Activated CD8-positive, alpha-beta memory T cell treated with anti-CD3 and anti-CD28 coated beads for 24 hours (primary cell): Measurements from ENCODE around the gene SPECC1.
"Not testable (repeated sequence)": the region's sequence is repeated elsewhere in the genome, so short reads cannot be mapped to it uniquely, and the experiment has no call there.

Experiments used
- DNase-seq: peaks from one replicate; pipeline ENCODE4 v3.0.0-alpha.2; 2020

The SPECC1 gene

DNA sequence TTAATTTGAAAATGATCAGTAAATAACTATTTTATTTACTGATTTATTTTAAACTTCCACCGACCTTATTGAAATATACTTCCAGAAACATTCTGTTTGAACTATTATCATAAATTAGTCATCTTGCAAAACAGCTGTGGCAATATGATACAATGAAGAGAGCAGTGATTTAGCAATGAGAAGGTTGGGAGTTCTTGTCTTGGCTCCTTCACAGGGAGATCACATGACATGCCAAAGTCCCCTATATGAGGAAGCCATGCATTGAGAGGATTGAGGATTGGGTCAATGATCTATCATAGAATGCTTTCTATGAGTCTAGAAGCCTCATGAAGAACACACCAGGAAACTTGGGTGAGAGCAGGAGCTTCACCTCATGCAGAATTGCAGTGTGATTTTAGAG is 235.5 kb downstream of the SPECC1 start:
- no peak for DNase-seq

DNA sequence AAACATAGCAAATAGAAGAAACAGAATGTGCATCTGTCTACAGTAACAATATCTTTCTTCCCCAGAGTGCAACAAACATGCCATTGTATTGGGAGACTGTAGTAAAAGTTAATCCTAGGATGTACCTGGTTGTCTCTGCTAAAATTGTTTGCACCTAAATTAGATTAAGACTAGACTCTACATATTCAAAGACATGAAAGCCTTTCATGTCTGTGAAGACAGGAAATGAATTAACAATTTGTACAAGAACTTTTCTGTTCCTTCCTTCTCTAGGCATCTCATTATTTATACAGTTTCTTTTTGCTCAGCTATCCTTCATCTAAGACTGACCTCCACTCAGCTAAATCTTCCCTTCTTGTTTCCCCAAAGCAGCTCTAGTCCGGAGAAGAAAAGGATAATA is 237.5 kb downstream of the SPECC1 start:
- DNase-seq: no peak

DNA sequence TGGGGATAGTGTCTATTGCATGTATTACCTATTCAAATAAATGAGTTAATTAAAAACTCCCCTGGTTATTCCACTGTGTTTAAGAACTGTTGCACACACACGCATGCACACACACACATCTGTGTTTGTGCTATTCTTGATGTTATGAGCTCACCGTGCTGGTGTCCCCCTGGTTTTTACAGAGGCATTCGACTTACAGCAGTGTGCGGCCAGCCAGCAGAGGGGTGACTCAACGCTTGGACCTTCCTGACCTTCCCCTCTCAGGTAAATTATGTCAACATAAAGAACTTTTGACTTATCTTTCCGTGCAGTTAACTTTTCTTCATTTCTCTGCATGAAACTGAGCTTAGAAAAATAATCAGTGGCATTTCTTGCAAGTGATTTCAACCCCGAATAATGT is 244.2 kb downstream of the SPECC1 start:
- DNase-seq: no peak

DNA sequence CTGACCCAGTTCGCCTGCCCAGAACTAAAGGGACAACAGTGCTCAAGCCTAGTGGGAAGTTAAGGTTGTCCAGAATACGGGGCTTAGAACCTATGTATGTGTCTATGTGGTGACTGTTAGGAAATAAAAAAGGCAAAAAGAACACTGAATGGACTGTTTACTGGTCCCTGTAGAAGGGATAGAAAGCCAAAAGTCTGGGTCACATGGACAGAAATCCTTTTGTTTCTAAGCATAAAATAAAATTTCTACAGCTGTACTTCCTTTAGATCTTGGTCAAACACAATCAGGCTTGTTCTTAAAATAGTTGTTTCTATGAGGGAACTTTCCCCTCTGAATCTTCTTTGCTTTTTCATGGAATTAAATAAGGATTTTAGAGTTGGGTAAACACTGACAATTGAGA is 245.4 kb downstream of the SPECC1 start:
- DNase-seq: no peak

DNA sequence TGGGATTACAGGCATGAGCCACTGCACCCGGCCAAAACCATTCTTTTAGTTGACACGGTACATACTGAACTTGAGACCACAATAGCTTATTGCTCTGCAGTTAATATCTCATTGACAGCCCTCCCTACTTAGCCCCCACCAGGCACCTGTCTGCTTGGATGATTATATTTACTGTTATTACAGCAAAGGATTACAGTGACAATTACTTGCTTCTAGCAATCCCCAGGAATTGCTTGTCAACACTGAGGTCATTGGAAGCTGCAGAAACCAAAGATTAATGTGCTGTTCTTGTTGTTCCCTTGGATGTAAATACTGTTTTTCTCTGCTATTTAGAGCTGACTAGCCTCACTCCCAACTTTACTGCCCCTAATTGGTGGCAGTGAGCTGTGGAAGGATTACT is 247.0 kb downstream of the SPECC1 start:
- DNase-seq: no peak

DNA sequence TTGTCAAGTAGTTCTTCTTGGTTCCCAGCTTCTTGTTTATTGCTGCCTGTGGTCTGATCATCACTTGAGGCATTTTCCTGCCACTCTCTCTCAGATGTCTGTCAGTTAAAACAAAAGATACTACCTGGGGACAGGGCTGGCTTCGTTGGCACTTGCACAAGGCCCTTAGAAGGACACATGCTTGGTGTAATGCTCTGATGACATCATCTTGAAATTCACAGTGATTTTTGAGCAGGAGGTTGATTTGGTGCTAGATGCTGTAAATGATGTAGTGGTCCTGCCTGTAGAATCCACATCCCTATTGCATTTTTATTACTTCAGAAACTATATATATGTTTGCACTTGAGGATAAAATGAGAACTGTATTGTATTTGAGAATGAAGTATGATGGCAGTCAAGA is 247.8 kb downstream of the SPECC1 start:
- DNase-seq: no peak

DNA sequence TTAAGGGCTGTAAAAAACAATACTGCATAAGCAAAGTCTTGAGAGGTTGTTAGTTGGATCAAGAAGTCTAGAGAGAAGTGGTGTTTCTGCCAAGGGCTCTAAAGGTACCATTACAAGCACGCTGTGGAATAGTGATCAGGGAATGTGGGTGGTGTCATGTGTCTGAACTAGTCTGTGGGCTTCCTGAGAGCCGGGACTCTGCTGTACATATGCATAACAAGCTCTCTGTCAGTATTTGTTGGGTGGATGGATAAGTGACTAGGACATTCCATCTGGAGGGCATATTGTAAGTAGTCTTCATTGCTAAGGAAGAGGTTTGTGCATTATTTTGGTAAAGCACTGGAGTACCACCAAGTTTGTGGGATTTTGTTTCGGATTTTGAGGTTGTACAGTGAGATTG is 248.6 kb downstream of the SPECC1 start:
- DNase-seq: no peak

DNA sequence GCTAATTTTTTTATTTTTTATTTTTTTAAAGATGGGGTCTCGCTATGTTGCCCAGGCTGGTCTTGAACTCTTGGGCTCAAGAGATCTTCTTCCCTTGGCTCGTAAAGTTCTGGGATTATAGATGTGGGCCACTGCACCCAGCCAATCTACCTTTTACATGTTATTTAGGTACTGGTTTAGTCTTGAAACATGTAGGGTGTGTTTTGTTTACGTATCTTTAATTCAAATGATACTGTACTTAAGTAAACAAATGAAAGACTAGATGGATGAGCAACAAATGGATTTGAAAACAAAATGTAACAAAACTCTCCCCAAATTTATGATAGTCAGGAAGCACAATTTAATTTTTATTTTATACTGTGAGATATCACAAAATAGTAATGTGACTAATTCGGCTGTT is 250.5 kb downstream of the SPECC1 start:
- no peak for DNase-seq

DNA sequence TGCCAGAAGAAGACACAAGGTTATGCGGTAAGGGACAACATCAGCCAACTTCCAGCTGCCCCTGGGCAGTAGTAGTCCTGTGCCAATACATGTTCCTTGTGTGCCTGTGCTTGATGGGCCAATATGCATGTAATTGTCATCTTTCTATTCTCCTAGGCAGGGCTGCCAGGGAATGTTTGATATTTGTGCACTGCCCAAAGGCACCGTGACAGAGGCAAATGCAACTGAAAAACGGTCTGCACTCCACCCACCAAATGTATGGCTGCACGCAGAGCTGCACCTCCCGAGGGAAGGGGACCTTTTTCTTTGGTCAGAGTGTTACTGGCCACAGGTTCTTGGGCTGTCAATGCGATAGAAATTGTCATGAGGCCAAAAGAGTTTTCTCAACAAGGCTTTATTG is 251.1 kb downstream of the SPECC1 start:
- DNase-seq: no peak

DNA sequence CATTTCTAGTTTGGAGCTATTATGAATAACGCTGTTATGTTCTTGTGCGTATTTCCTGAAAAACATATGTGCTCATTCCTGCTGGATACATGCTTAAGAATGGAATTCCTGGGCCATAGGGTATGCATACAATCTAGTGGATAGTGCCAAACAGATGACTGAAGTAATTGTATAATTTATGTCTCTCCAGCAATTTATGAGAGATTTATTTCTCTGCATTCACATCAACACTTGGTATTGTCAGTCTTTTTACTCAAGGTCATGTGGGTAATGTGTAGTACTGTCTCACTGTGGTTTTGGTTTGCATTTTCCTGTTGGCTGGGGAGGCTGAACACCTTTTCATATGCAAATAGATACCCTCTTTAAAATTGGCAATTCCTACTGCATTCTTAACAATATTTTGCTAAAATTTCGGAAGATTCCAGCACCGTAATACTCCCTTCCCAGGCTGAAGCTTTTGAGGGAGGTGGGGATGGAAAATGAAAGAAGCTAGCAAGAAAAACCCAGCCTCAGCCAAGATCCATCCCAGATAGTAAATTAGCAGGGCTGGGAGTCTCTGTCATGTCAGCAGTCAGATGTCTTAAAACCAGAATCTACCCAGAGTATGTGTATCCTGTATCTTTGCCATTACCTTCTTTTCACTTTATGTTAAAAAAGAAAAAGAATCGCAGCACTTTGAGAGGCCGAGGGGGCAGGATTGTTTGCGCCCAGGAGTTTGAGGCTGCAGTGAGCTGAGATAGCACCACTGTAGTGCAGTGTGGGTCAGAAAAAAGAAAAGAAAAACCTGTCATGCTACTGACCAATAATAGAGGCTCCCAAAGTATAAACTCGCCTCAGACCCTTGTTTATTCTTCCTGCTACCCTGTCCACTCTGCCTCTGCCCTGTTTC is 253.3 kb downstream of the SPECC1 start:
- no peak for DNase-seq

DNA sequence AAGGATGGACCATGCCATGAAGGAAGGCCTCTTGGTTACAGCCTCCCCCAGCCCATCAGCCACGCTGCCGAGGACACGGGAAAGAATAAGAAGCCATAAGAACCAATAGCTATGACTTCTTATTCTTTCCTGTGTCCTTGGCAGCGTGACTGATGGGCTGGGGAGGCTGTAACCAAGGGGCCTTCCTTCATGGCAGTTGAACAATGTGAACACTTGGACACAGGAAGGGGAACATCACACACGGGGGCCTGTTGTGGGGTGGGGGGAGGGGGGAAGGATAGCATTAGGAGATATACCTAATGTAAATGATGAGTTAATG is 253.9 kb downstream of the SPECC1 start:
- DNase-seq: not testable (repeated sequence)

DNA sequence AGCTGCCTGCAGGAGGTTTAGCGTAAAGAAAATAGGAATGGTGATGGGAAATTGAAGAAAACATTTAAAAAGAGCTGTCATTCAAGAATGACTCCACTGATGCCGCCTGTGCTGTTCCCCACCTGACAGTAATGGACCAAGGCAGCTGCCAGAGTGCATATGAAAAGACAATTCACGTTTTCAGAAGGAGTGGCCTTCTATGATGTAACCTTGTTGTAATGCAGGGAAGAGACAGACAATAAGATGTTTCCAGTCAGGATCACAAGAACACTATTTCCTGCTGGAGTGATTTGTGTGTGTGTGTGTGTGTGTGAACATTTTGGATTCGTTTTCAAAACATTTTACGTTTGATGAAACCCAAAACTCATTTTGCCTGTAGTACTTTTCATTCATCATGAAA is 254.4 kb downstream of the SPECC1 start:
- DNase-seq: no peak

DNA sequence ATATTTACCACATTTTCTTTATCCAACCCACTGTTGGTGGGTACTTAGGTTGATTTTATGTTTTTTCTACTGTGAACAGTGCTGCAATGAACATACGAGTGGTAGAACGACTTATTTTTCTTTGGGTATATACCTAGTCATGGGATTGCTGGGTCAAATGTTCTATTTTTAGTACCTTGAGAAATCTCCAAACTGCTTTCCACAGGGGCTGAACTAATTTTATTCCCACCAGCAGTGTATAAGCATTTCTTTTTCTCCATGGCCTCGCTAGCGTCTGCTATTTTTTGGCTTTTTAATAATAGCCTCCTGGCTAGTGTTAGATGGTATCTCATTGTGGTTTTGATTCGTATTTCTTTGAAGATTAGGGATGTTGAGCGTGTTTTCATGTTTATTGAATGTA is 255.8 kb downstream of the SPECC1 start:
- DNase-seq: no peak

DNA sequence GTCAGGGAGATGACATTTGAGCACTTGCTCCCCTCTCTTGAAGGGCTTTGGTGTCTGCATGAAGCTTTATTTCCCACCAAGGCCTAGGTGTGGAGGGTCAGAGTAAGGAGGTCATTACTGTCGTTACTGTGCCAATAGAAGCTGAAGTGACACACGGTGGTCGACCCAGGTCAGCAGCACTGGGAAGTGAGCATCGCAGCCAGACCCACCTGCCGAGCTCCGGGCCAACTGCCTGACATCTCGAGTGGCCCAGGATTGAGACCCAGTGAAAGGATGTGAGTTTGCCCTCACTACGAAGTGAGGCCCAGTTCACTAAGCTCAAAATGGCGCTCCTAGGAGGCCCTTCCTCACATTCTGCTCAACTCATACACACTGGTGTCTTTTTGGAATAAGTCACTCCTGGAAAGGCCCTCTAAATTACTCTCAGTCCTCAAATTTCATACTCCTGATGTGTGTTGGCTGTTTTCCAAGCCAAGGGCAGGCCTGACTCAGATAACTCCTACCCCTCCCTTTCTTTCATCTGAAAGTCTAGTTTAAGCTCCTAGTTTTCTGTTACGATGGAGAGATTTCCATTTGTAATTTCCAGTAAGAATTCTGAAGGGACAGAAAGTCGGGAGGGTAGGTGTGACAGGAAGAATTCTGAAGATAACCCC is 257.8 kb downstream of the SPECC1 start:
- no peak for DNase-seq

DNA sequence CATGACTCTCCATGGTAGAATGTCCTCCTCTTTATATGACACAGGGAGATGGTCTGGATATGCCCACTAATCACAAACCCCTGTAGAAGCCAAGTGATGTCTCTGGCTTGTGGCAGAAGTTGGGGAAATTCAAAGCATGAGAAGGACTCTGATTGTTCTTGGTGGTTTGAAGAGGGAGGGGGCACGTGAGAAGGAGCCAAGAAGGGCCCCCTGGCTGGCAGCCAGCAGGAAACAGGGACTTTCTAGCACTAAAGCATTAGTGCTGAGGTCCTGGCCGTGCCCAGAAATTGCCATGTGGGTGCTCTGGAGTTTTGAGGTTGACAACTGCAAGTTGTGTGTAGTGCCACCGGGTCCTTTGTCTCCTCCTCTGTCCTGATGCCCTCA is 258.3 kb downstream of the SPECC1 start:
- no peak for DNase-seq

DNA sequence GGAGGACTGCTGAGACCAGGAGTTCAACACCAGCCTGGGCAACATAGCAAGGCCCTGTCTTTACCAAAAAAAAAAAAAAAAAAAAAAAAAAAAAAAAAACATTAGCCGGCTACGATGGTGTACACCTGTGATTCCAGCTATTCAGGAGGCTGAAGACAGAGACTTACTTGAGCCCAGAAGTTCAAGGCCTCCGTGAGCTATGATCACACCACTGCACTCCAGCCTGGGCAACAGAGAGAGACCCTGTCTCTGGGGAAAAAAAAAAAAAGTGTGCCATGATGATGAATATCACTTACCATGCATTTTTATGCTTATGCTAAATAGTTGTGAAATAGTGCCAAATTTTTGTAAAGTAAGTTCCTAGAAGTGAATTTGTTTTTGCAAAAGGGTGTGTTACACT is 261.2 kb downstream of the SPECC1 start:
- no peak for DNase-seq

DNA sequence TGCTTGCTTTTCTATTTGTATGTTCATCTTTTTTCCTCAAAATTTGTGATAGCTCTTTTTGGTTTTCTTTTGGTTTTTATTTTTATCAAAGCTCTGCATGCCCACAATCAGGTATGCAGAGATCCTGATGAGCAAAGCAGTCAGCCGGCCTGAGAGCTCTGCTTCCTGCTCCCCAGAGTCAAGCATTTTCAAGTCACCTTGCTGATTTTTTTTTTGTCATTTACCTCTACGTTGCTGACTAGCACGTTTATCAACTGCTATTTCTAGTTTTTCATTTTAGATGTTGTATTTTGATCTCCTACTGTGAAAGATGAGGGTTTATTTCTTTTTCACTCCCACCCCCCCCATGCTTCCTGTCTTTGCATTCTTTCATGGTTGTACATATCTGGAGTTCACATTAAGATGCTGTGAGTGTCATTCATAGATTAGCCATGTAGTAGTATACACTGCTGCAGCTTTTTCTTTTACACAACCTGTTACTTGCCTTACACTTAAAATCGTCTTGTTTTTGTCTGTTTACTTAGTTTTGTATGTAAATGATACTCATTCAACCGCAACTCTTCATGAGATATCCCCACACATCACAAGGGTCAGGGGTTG is 262.0 kb downstream of the SPECC1 start:
- no peak for DNase-seq

DNA sequence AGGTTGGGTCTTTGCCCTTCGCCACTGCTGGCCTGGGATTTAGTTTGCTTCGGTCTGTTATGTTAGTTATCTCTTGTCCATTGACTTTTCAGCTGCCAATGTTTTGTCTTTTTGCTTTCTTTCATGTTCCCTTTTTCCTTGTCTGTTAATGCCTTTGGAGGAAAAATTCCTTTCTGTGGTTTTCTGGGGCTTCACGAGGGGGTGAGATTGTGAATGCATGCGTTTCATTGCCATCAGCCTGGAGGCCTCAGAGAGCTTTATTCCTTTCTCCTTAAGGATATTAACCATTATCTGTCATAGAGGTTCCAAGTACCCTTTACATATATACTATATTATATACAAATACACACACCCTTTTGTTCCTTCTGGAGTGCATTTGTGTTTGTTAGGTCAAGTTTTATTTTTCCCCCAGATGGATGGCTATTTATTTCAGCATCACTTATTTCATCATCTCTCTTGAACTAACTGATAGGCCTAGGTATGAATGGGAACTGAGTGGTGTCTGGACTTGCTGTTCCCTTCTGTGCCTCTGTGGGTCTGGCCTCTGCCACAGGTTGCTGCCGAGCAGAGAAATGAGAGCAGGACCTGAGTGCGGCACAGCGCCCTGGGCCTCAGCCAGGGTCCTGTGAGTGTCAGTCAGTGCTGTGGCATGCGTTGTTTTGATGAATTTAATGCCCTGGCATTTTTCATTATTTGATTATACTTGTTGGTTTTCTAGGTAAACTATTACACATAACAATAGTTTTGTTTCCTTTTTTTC is 264.8 kb downstream of the SPECC1 start:
- DNase-seq: peak; percentile 56

DNA sequence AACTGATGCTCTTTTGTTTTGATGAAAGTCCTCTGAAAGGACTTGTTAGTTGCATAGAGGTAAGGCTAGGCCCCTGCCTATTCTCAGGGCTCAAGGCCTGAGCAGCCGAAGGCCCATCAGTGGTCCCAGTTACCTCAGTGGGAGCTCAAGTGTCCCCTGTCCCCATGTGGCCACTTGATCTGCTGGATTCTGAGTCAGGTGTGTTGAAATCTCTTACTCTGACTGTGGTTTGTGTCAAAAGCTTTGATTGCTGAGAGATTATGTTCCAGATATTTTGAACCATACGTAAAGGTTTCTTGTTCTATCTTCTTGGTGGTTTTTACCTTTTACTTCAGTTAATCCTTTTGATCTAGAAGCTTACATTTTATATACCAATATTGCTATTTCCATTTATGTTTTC is 266.5 kb downstream of the SPECC1 start:
- DNase-seq: peak; percentile 50

DNA sequence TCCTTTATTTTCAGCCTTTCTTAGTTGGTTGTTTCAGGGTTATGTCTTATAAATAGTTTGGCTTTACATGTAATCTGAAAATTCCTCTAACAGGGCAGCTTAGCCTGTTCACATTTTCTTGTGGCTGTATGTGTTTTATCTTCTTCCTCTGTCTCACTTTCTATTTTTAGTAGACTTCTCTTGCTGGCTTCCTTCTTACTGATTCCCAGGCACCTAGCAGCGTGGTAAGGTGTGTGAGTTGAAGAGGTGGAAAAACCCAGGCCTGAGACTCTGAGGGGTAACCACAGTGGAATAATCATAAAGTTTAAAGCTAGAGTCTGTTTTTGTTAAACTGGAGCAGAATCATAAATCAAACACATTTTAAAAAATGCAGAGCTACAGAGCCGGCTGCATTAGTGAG is 267.3 kb downstream of the SPECC1 start:
- no peak for DNase-seq

DNA sequence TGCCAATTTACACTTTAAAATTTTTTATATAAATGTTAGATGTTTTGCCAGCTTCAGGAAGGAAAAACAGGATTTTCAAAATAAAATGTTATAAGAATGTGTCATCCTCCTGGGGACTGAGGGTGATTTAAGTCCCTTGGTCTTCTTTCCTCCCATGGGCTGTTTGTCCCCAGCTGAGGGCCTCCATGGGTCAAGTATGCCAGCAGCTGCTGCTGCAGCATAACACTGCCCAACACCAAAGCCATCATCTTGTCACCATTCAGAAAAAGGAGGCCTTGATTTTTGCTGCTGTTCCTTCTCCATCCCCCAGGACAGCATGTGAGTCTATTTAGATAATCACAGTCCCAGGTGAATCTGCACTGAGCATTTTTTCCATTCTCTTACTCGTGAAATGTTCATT is 269.6 kb downstream of the SPECC1 start:
- peak; percentile 13 for DNase-seq

DNA sequence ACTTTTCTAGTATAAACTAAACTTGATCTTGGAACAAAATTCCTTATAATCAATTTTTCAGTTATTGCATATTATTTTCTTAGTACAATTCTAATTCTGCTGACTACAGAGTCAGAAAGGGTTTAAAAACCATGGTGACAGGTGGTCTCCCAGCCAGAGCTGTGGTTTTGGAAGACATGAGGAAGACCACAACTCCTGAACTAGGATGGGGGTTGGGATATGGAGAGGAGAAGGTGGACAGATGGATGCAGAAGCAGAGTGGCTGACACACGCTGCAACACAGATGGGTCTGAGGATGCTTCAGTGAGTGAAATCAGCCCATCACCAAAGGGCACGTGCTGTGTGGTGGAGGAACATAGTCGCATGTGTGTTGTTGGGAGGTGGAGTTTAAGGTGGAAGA is 270.5 kb downstream of the SPECC1 start:
- DNase-seq: no peak

DNA sequence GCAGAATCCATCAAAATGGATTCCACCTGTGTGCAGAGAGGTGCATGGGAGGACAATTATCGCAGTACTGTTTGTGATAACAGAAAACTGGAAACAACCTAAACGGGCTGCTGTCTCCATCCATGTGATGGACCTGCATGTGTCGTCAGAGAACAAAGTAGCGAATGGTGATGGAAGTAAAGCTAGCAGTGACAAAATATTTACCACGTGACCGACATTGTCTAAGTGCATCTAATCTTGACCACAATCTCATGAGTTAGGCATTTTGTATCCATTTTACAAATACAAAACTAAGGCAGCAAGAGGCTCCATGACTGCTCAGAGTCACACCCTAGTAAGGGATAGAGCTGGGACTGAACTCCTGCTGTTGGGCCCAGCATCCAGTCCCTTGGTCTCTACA is 270.9 kb downstream of the SPECC1 start:
- no peak for DNase-seq

DNA sequence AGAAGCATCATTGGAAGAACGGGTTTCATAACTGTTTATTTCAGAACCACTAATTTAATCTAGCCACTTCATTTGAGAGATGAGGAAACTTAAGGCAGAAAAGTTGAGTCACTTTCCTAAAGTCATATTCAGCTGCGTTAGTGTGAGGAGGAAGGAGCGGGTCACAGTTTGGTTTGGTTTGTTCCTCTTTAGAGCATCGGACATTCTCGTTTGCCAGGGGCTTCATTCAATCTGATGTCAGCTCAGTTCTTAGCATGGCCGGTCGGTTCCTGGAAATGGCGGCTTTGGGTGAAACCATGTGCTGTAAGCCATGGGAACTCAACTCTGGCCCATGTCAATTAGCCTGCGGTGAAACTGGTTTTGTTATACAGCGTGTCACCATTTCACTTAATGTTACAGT is 271.7 kb downstream of the SPECC1 start:
- no peak for DNase-seq
